Raji (cell line): Measurements from ENCODE around the gene BDH1.
A peak's percentile ranks its signal among the peaks of the same experiment; 100 is the strongest.

Source experiments
- POLR2A ChIP-seq: IDR thresholded peaks from 2 replicates; pipeline ENCODE4 v1.6.1; 2011; ENCODE audit warnings: low read depth, low read length, control low read depth; ENCODE audit not compliant: insufficient read depth

Gene BDH1

GRCh38 chr3:197584733-197585132, 29.0 kb upstream of the BDH1 start:
- TF ChIP-seq POLR2A = no peak

- TF ChIP-seq POLR2A = no peak
Observed at GRCh38 chr3:197583371-197583770, 27.6 kb upstream of the BDH1 start.

GRCh38 chr3:197580253-197580691, 24.5 kb upstream of the BDH1 start:
- no peak for TF ChIP-seq POLR2A

GRCh38 chr3:197578376-197578775, 22.6 kb upstream of the BDH1 start:
- TF ChIP-seq POLR2A = no peak

- no peak for TF ChIP-seq POLR2A
Observed at GRCh38 chr3:197577366-197578074, 21.8 kb upstream of the BDH1 start.

- TF ChIP-seq POLR2A = no peak
Observed at GRCh38 chr3:197576838-197577237, 21.1 kb upstream of the BDH1 start.

- no peak for TF ChIP-seq POLR2A
Observed at GRCh38 chr3:197575362-197575761, 19.6 kb upstream of the BDH1 start.

- no peak for TF ChIP-seq POLR2A
Observed at GRCh38 chr3:197573048-197573767, 17.4 kb upstream of the BDH1 start.

- TF ChIP-seq POLR2A = no peak
Observed at GRCh38 chr3:197567904-197568681, 12.3 kb upstream of the BDH1 start.

- no peak for TF ChIP-seq POLR2A
Observed at GRCh38 chr3:197564097-197564843, 8.5 kb upstream of the BDH1 start.

- TF ChIP-seq POLR2A = no peak
Observed at GRCh38 chr3:197562398-197563251, 6.9 kb upstream of the BDH1 start.

GRCh38 chr3:197561926-197562325, 6.2 kb upstream of the BDH1 start:
- TF ChIP-seq POLR2A = no peak

GRCh38 chr3:197559651-197560050, 3.9 kb upstream of the BDH1 start:
- TF ChIP-seq POLR2A = no peak

- TF ChIP-seq POLR2A = peak; percentile 83
Observed at GRCh38 chr3:197554562-197555280, 1.0 kb downstream of the BDH1 start.

- TF ChIP-seq POLR2A = no peak
Observed at GRCh38 chr3:197554196-197554561, 1.6 kb downstream of the BDH1 start.
